Measurements from ENCODE around the gene OR2L8. TPM values are rescaled to one million over a fixed set of nuclear protein-coding genes. Genes with fewer than 3 reads are reported as not detected.

Gene OR2L8
- total RNA-seq, 1 donor from 2014 or later: not detected

- no peak for DNase-seq (ENCODE audit: low spot score)
Measured at GRCh38 chr1:247966532-247967204, 18.0 kb downstream of the OR2L8 start.

GRCh38 chr1:247992986-247993385, 44.3 kb downstream of the OR2L8 start:
- no peak for DNase-seq (ENCODE audit: low spot score)

GRCh38 chr1:247998811-247999210, 50.2 kb downstream of the OR2L8 start:
- no peak for DNase-seq (ENCODE audit: low spot score)

Other genes with a start within 250 kb of the OR2L8 start
- gene OR6F1, start 232.2 kb upstream of the OR2L8 start, total RNA-seq: not detected
- not detected for gene OR14K1, start 210.2 kb upstream of the OR2L8 start, total RNA-seq
- not detected for gene OR14A2, start 200.7 kb upstream of the OR2L8 start, total RNA-seq
- gene OR1C1, start 188.3 kb upstream of the OR2L8 start, total RNA-seq: not detected
- not detected for gene OR14A16, start 124.7 kb upstream of the OR2L8 start, total RNA-seq
- not detected for gene OR11L1, start 107.0 kb upstream of the OR2L8 start, total RNA-seq
- gene TRIM58, start 91.7 kb upstream of the OR2L8 start, total RNA-seq: 0.96 TPM
- not detected for gene OR2W3, start 53.3 kb upstream of the OR2L8 start, total RNA-seq
- not detected for gene OR2T8, start 28.6 kb upstream of the OR2L8 start, total RNA-seq
- gene OR2AJ1, start 24.0 kb upstream of the OR2L8 start, total RNA-seq: not detected
- gene OR2AK2, start 16.4 kb downstream of the OR2L8 start, total RNA-seq: not detected
- gene OR2L5, start 64.8 kb downstream of the OR2L8 start, total RNA-seq: not detected
- 0.10 TPM for gene OR2L2, start 81.2 kb downstream of the OR2L8 start, total RNA-seq
- not detected for gene OR2L3, start 98.0 kb downstream of the OR2L8 start, total RNA-seq
- not detected for gene OR2L13, start 146.3 kb downstream of the OR2L8 start, total RNA-seq
- not detected for gene OR2M5, start 196.3 kb downstream of the OR2L8 start, total RNA-seq
- not detected for gene OR2M2, start 226.0 kb downstream of the OR2L8 start, total RNA-seq
- not detected for gene OR2M3, start 248.4 kb downstream of the OR2L8 start, total RNA-seq

All from mesenteric fat pad (tissue), 1 donor.